Hepatocyte (in vitro differentiated cells): ENCODE measurements around the gene ZNF878. TPM values are rescaled to one million over a fixed set of nuclear protein-coding genes. Genes with fewer than 3 reads are reported as not detected.

Source experiments
- DNase-seq: peaks from one replicate; pipeline ENCODE4 v3.0.0-alpha.2; 2016; ENCODE audit warnings: low spot score
- H2AFZ ChIP-seq: fragments of 200-600 bp; sonication (generic); 2 replicates; pipeline ENCODE4 v1.6.0; 2016; ENCODE audit warnings: antibody characterized with exemption, mild to moderate bottlenecking
- H3K27ac ChIP-seq: fragments of 200-600 bp; sonication (generic); 2 replicates; pipeline ENCODE4 v1.5.1; 2016; ENCODE audit warnings: mild to moderate bottlenecking
- H3K27me3 ChIP-seq: fragments of 200-600 bp; sonication (generic); 2 replicates; pipeline ENCODE4 v1.6.1; 2016
- H3K36me3 ChIP-seq: fragments of 200-600 bp; sonication (generic); replicated peaks from 2 replicates; pipeline ENCODE4 v1.5.1; 2016; ENCODE audit warnings: low read depth; ENCODE audit not compliant: insufficient read depth
- H3K4me1 ChIP-seq: fragments of 200-600 bp; sonication (generic); 2 replicates; pipeline ENCODE4 v1.5.1; 2016; ENCODE audit warnings: mild to moderate bottlenecking, moderate library complexity; ENCODE audit not compliant: insufficient read depth
- H3K4me2 ChIP-seq: fragments of 200-600 bp; sonication (generic); 2 replicates; pipeline ENCODE4 v1.6.0; 2016
- H3K4me3 ChIP-seq: fragments of 200-600 bp; sonication (generic); 2 replicates; pipeline ENCODE4 v1.5.1; 2016; ENCODE audit warnings: mild to moderate bottlenecking
- H3K79me2 ChIP-seq: fragments of 200-600 bp; sonication (generic); 2 replicates; pipeline ENCODE4 v1.6.0; 2017; ENCODE audit warnings: mild to moderate bottlenecking
- H3K9me2 ChIP-seq: fragments of 200-600 bp; sonication (generic); replicated peaks from 2 replicates; pipeline ENCODE4 v1.6.0; 2017; ENCODE audit warnings: mild to moderate bottlenecking; ENCODE audit not compliant: insufficient read depth
- H3K9me3 ChIP-seq: fragments of 200-600 bp; sonication (generic); 2 replicates; pipeline ENCODE4 v1.5.1; 2016; ENCODE audit warnings: low read depth, mild to moderate bottlenecking
- H4K20me1 ChIP-seq: fragments of 200-600 bp; sonication (generic); 2 replicates; pipeline ENCODE4 v1.6.0; 2016; ENCODE audit warnings: mild to moderate bottlenecking; ENCODE audit not compliant: insufficient read depth, poor library complexity, severe bottlenecking
- CTCF ChIP-seq: fragments of 200-600 bp; sonication (generic); IDR thresholded peaks from 2 replicates; pipeline ENCODE4 v1.5.1; 2016; ENCODE audit warnings: antibody characterized with exemption, mild to moderate bottlenecking; ENCODE audit not compliant: poor library complexity
- EZH2 ChIP-seq: fragments of 200-600 bp; sonication (generic); IDR thresholded peaks from 2 replicates; pipeline ENCODE4 v1.6.1; 2016; ENCODE audit warnings: antibody characterized with exemption, mild to moderate bottlenecking, borderline replicate concordance
- EZH2phosphoT487 ChIP-seq: fragments of 200-600 bp; sonication (generic); IDR thresholded peaks from one replicate; pipeline ENCODE4 v1.6.1; 2018; ENCODE audit warnings: antibody characterized with exemption, mild to moderate bottlenecking, low read depth, moderate library complexity; ENCODE audit not compliant: unreplicated experiment, severe bottlenecking
- WGBS: methylation state at CpG from one replicate; pipeline ENCODE4 v1.1.6; 2016; ENCODE audit warnings: low lambda C conversion rate; ENCODE audit errors: missing lambda C conversion rate; 5-methylcytosine and 5-hydroxymethylcytosine counted together
- polyA plus RNA-seq: library from polyadenylated mRNA; unstranded; fragments of >200 nt; fragmentation: Nextera tagmentation; extraction: Ambion mirVana; gene quantifications from 2 replicates; pipeline ENCODE4 v1.2.1, GENCODE V29; 2016
- total RNA-seq: library from RNA; depleted of rRNA; stranded (reverse); fragments of >200 nt; gene quantifications from 2 replicates; pipeline ENCODE4 v1.2.3, GENCODE V29; 2014

Gene ZNF878
- total and polyA plus RNA-seq, 2 experiments from 2014 or later = 0.77 TPM; not detected in 1

- whole genome bisulfite sequencing = 99% methylated on average over 3 of the region's 3 CpGs
- H2AFZ ChIP-seq = no peak overlapping the region
- no peak for TF ChIP-seq EZH2phosphoT487
- no peak for TF ChIP-seq CTCF
- no peak for TF ChIP-seq EZH2
- DNase-seq = no peak
- no peaks in the 10 kb centered on the region for H3K9me2 ChIP-seq
- H3K27me3 ChIP-seq = no peaks in the 10 kb centered on the region
- H3K4me2 ChIP-seq = no peak overlapping the region
- H3K9me3 ChIP-seq = peaks cover 97% of the 10 kb centered on the region
- H3K36me3 ChIP-seq = peaks cover 40% of the 10 kb centered on the region
- no peaks in the 10 kb centered on the region for H3K4me1 ChIP-seq
- H3K27ac ChIP-seq = no peak overlapping the region
- H4K20me1 ChIP-seq = no peaks in the 10 kb centered on the region
- H3K4me3 ChIP-seq = peak overlapping the region; percentile 12
- peaks cover 25% of the 10 kb centered on the region for H3K79me2 ChIP-seq
Observed at GRCh38 chr19:12075538-12076139, 22.9 kb upstream of the ZNF878 start.

DNA sequence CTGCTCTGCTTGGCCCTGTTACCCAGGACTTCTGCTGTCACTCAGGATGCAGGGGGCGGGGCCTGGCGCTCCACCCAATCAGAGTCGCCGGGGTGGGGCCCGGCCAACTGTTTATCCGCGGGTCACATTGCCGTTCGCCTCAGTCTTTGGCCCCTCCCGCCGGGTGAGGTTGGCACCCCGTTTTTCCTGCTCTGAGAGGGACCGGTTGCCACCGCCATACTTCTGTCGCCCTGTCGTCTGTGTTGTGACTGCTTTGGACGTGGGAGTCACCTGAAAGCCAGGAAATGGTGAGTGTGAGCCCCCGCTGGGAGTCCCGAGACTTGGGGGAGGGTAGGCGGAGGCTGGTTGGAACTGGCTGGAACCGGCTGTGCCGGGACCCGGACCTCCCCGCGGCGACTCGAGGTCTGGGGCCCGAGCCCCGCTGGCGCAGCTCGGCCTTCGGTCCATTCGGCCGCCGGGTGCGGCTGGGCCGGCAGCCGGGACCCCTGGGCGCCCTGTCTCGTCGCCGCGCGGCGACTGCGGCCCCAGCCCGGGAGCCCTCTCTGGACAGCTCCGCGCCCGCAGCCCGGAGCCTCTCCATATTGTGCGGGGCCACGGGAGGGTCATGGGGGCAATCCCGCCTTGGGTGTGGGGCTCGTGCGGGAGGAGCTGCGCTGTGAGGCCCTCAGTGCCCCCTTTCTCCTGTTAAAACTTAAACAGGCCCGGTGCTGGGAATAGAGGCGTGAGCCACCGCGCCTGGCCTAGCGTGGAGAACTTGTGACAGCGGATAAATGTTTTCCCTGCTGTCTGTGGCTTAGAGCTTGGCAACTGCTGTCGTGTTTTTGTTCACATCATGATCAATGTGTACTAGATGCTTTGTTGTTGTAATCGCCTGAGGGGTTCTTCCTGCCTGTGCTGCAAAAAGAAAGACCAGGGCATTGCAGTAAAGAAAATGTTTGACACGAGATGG is 12.1 kb upstream of the ZNF878 start, which contains the start of gene ZNF844:
TSS of gene ZNF844 (plus strand) at position 142 of the 949 bp plus-strand sequence. CDS start at position 285, 143 bp downstream.
- WGBS = 4% methylated on average over 63 of the region's 66 CpGs
- peaks cover 43% of the 10 kb centered on the region for H3K79me2 ChIP-seq
- H3K9me3 ChIP-seq = peaks cover 19% of the 10 kb centered on the region
- H3K27ac ChIP-seq = peak within 1 kb of the TSS; percentile 98
- peak; percentile 96 for DNase-seq
- TF ChIP-seq CTCF (no peak), EZH2 (no peak), EZH2phosphoT487 (no peak)
- H3K36me3 ChIP-seq = peaks cover 6% of the 10 kb centered on the region
- H3K4me2 ChIP-seq = peak within 1 kb of the TSS; percentile 90
- H3K4me1 ChIP-seq = peaks cover 7% of the 10 kb centered on the region
- H3K27me3 ChIP-seq = no peaks in the 10 kb centered on the region
- no peaks in the 10 kb centered on the region for H3K9me2 ChIP-seq
- peak within 1 kb of the TSS; percentile 62 for H2AFZ ChIP-seq
- peak within 1 kb of the TSS; percentile 76 for H3K4me3 ChIP-seq
- H4K20me1 ChIP-seq = no peaks in the 10 kb centered on the region

DNA sequence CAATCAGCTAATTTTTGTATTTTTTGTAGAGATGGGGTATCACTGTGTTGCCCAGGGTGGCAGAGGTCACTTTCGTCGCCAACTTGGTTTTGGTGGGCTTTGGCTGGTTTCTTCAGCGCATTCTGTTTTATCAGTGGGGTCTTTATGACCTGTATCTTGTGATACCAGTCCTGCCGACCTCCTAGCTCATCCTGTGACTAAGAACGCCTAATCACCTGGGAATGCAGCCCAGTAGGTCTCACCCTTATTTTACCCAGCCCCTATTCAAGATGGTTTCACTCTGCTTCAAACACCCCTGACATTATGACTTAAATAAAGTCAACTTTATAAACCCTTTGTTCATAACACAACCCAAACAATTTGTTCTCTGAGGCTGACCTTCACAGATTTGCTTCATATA is 3.0 kb upstream of the ZNF878 start:
- TF ChIP-seq EZH2 (no peak), CTCF (no peak), EZH2phosphoT487 (no peak)

More for the DNA sequence above, 3.0 kb upstream of the ZNF878 start:
- H3K9me2 ChIP-seq = no peaks in the 10 kb centered on the region
- H3K79me2 ChIP-seq = no peaks in the 10 kb centered on the region
- H3K4me2 ChIP-seq = no peak overlapping the region
- no peaks in the 10 kb centered on the region for H3K9me3 ChIP-seq
- WGBS = 76% methylated on average over 5 of the region's 5 CpGs
- no peaks in the 10 kb centered on the region for H4K20me1 ChIP-seq
- H3K36me3 ChIP-seq = no peaks in the 10 kb centered on the region
- no peaks in the 10 kb centered on the region for H3K27me3 ChIP-seq
- H2AFZ ChIP-seq = no peak overlapping the region
- no peak for DNase-seq
- no peak overlapping the region for H3K4me3 ChIP-seq
- H3K4me1 ChIP-seq = peaks cover 5% of the 10 kb centered on the region
- no peak overlapping the region for H3K27ac ChIP-seq
